Hepatocyte (in vitro differentiated cells): ENCODE results near the gene ARRDC1.

Experiments used
- EZH2 ChIP-seq: fragments of 200-600 bp; sonication (generic); IDR thresholded peaks from 2 replicates; pipeline ENCODE4 v1.6.1; 2016; ENCODE audit warnings: antibody characterized with exemption, mild to moderate bottlenecking, borderline replicate concordance
- TF ChIP-seq, protein P1 (sequence below): fragments of 200-600 bp; sonication (generic); IDR thresholded peaks from 2 replicates; pipeline ENCODE4 v1.5.1; 2016; ENCODE audit warnings: antibody characterized with exemption, mild to moderate bottlenecking; ENCODE audit not compliant: poor library complexity

DNA sequence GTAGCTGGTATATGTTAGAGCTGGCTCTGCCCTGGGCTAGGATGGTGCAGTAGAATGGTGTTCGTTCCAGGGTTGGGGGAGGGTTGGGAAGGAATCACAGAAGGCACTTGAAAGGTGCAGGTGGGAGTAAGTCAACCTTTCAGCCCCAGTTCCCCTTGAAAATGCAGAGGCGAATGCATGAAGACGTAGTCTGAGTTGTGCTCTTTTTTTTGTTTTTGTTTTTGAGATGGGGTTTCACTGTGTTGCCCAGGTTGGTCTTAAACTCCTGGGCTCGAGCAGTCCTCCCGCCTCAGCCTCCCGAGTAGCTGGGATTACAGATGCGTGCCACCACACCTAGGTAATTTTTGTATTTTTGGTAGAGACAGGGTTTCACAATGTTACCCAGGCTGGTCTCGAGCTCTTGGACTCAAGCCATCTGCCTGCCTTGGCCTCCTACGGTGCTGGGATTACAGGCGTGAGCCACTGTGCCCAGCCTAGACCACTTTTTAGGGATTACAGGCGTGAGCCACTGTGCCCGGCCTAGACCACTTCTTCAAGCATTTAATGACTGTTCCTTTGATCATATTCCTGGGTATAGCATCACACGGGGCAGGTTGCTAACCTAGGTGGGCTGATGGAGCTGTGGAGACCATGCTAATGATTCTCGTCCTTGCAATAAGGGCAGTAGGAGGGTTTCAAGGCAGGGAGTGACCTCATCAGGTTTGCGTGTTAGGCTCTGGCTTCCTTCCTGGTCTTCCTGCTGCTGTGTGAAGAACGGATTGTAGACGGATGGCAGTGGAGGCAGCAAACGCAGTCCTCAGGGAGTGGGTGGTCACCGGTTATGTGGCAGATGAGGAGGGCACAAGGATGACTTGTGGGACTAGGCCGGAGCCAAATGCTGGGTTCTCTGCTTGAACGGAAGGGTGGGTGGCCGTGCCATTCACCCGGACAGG lies 27.0 kb downstream of the ARRDC1 start:
- TF ChIP-seq EZH2, result no peak
- TF ChIP-seq, protein P1, sequence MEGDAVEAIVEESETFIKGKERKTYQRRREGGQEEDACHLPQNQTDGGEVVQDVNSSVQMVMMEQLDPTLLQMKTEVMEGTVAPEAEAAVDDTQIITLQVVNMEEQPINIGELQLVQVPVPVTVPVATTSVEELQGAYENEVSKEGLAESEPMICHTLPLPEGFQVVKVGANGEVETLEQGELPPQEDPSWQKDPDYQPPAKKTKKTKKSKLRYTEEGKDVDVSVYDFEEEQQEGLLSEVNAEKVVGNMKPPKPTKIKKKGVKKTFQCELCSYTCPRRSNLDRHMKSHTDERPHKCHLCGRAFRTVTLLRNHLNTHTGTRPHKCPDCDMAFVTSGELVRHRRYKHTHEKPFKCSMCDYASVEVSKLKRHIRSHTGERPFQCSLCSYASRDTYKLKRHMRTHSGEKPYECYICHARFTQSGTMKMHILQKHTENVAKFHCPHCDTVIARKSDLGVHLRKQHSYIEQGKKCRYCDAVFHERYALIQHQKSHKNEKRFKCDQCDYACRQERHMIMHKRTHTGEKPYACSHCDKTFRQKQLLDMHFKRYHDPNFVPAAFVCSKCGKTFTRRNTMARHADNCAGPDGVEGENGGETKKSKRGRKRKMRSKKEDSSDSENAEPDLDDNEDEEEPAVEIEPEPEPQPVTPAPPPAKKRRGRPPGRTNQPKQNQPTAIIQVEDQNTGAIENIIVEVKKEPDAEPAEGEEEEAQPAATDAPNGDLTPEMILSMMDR, result no peak
